HG02970 (cell line): ENCODE data around the gene TRAF3IP1.

ENCODE experiments used
- ATAC-seq: cut with Tn5 transposase; IDR thresholded peaks from one replicate; pipeline ENCODE4 v1.9.1; 2021; ENCODE audit warnings: mild to moderate bottlenecking, moderate library complexity, moderate number of reproducible peaks; ENCODE audit not compliant: unreplicated experiment, low FRiP score

Gene TRAF3IP1

DNA sequence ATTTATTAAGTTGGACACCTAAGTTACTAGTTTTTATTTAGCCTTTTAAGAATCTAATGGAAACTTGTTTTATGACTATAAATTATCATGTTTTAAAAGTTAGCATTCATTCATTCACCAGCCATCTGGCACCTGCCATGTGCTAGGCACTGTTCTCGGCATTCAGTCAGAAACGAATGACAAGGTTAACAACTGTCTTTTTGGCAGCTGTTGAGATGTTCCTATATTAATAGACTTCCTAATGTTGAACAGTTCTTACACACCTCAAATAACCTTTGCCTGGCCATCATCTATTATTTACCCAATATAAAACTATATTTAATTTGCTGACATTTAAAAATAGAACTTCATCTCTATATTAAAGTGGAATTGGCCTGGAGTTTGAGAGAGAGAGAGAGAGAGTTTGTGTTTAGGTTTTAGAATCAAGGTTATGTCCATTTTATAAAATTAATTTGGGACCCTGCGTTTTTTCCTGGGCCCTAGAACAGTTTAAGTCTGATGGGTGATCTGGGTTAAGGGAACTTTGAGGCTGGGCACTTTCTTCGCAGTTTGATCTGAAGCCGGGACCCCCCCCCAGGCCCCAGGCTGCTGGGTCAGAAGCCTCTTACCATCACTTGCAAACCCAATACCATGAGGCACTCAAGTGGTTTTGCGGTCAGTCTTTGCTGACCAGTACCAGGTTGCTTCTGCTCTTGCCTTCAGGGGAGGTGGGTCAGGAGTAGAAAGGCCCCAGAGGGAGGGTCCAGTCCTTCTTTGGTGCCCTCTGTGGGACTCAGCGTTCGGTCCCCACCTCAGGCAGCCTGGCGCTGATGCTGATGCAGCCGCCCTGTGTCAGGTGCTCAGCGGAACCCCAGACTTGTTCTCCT lies 58.1 kb downstream of the TRAF3IP1 start:
- ATAC-seq = no peak

DNA sequence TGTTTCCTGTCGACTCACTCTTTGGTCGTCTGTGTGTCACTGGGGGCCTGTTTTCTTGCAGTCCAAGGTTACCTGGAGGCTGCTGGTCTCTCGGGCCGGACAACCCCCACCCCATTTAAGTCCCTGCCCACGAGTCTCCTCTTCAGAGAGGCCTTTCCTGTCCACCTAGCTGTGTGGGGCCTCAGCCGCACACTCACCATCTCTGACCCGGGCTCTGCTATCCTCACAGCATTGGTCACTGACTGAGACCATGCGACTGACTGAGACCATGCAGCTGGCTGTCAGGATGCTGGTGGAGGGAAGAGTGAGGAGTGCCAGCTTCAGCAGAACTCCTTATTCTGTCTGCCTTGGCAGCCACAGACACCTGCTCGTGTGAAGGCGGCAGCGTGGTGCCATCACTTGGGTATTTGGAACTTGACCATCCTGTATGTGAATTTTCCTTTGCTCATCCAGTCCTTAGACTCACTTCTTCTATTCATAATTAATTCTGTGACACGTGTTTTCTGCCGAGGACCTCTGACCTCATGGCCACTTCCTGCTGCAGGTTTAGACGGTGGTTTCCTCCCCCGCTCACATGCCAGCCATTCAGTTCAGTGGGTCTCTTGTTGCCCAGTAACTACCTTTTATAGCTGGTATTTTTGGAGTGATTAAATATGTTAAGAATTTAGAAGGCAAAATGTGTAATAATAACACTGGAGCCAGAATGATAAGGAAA lies 58.9 kb downstream of the TRAF3IP1 start:
- ATAC-seq = no peak

DNA sequence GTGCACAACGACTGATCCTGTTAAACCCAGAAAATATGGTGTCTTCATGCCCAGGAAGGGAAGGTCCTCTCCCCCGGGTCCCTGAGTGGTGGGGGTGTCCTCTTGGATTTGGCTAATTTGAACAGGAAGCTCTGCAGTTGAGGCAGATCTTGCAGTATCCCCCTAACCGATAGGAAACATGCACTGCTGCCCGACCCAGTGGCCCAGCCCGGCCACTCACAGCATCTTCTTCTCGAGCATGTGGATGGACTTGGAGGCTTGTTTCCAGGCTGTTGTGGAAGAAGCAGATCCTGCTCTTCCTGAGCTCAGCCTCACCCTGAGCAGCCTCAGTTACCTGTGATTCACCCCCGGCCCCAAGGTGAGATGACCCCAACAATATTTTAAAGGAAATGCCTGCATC lies 60.0 kb downstream of the TRAF3IP1 start:
- no peak for ATAC-seq

DNA sequence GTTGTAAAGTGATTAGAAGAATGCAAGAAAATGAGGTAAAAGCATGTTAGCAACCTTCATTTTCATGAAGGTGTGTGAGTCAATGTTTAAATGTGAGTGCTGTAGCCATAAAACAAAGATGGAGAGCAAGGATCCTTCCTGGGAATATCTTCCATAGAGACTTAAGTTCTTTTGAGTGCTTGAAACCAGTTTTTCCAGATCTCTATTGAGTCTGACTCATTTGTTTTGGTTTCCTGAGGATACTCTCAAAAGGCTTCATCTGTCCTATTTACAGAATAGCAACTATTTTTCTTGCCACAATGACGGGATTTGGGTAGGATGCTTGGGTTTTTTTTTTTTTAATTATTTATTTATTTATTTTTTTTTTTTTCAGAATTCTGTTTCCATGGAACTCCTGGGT lies 60.5 kb downstream of the TRAF3IP1 start:
- ATAC-seq = no peak

DNA sequence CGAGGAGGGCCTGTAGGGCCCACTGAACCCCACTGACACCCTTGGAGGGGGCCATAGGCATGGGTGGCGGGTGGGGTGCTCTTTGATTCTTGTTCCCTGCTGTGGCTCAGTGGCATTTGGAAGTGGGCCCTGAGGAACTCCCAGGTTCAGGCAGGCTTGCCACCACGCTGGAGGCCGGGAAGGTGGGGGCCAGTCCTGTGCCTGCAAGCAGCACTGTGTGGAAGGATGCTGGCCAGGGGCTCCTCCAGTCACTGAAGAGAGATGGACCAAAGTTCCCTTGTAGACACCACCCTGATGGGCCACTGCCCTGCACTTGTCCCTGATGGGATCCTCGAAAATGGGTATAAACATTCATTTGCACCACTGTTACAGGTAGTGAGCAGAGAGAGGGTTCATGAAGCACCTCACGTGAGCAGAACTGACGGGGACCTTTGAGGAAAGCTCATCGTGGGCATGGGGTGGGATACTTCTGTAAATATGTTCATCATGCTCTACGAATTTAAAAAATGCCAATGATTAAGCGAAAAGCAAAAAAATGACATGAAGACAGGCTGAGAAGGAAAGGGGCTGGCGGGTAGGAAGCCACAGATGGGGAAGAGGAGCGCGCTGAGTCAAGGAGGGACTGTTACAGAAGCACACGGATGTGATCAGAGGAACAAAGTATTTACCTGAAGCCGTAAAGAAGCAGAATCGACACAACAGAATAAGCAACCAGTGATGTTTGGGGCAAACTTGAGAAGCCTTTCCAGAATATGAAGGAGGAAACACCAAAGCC lies 61.2 kb downstream of the TRAF3IP1 start:
- no peak for ATAC-seq

DNA sequence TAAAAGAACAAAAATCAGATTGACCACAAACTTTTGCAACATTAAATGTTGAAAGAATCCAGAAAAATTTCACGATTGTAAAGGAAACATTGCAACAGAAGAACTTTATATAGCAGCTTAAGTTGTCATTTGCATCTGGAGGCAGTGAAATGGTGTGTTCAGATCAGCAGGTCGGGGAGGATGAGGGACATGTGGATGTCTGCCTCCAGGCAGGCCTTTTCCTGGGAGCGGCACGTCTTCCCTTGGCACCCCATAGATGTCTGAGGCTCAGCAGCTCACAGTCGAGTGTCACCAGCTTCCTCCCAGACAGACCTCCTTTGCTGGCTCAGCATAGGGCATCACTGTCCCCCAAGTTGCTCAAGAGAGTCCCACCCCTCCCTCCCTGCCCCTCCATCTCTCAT lies 62.1 kb downstream of the TRAF3IP1 start:
- ATAC-seq = no peak

DNA sequence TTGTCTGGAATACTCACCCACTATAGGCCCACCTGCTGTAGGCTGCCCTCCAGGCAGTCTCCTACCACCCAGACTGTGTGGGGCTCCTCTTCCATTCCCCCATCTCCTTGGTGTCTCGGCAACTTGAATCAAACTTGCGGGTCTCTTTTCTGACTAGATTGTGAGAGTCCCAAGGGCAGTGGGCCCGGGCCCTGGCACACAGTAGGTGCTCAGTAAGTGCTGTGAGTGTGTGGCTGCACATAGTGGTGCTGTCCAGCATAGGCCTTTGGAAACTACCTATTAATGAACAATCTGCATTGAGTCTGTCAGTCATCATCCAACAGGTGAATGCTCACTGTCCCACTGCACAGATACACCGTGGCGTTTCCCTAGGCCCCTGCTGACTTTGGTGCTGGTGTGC lies 62.8 kb downstream of the TRAF3IP1 start:
- no peak for ATAC-seq

DNA sequence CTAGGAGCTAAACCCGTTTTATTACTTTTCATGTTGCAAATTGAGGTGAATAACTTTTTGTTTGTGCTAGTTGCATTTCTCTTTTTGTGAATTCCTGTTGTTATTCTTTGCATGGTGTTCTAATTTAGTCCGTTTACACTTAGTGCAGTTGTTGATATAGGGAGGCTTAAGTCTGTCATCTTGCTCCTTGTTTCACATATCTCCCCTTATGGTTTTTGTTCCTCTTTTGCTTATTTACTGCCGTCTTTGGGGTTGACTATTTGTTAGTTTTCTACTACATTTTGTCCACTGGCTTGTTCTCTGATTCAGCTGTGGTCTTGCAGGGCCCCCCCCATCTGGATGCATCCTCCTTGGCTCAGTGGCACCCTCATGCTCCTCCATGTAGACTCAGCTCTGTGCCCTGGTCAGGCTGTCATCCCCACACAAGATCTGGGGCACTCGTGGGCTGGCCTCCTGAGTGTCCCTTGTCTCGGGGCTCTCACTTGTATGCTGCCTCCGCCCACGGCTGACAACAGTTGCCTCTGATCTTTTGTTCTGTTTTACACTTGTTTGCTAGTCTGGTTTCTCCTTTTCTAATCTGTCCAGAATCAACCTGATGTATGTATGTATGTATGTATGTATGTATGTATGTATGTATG lies 63.5 kb downstream of the TRAF3IP1 start:
- no peak for ATAC-seq

DNA sequence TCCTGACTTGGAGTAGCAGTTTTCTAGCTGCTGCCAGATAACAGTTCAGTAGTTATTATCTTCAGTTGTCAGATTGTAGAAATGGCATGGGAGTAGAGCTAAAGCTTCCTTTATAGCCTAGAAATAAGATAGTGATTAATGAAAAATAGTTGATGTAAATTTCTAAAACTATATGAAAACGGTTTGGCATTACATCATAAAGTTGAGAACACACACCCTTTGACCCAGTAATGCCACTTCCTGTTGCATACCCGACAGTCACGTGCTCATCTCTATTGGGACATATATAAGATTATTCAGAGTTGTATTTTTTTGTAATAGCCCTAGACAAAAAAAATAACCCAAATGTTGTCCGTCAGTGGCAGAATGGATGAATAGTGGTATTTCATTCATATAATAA lies 67.0 kb downstream of the TRAF3IP1 start:
- no peak for ATAC-seq

DNA sequence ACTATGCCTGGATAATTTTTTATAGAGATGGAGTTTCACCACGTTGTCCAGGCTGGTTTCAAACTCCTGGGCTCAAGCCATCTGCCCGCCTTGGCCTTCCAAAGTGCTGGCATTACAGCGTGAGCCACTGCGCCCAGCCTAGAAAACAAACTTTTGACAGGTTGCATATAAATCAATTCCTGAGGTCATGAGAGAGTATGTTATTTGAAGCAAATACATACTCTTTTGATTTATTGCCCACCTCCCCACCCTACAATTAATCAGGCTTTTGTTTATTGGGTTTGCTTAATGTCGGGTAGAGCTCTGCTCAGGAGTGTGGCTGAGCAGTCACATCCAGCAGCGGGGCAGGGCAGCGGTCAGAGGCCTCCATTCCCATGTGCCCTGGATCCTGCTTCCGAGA lies 68.5 kb downstream of the TRAF3IP1 start:
- no peak for ATAC-seq

DNA sequence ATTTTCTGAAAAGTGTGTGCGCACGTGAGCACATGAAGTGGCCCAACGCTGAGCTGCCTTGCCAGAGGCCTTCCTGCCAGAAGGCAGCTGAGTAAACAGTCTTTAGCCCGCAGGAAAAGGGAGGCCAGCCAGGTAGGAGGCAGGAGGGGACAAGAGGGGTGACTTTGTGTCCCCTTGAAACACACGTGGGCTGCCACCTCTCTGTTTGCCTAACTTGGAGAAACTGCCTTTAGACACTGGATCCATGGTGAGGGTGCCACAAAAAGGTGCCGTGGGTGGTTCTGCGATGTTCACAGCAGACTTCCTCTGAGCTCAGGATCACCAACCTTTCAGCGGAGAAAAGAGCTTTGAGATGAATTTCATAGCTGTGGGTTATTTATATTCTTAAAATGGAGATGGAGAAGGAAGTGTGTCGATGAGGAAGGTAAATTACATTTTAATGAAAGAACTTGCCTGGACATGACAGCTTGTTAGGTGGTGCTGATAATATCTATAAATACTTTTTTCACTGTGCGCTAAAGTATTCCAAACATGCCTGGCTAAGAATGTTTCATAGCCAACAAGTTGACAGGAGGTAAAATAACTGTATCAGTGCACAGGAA lies 69.8 kb downstream of the TRAF3IP1 start:
- no peak for ATAC-seq

DNA sequence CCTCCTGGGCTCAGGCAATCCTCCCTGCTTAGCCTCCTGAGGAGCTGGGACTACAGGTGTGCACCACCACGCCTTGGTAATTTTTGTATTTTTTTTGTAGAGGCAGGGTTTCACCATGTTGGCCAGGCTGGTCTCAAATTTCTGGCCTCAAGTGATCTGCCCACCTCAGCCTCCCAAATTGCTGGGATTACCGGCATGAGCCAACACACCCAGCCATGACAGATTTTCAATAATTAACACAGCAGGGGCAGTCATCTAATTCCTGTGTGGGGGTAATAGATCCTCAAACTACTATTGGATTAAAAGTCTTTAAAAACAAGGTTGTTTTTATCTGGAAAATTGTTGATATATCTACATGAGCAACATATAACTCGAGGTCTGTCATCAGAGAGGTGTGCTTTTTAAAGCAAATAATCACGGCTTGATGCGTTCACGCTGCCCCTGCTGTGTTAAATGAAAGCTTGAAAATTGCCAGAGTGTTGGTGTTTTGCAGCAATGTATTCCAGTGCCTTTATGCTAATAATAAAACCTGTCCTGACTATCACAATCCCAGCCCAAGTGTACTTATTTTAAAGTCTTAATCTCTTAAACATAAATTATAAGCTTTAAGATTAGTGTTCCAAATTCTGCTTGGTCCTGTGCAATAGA lies 70.8 kb downstream of the TRAF3IP1 start:
- ATAC-seq = no peak

DNA sequence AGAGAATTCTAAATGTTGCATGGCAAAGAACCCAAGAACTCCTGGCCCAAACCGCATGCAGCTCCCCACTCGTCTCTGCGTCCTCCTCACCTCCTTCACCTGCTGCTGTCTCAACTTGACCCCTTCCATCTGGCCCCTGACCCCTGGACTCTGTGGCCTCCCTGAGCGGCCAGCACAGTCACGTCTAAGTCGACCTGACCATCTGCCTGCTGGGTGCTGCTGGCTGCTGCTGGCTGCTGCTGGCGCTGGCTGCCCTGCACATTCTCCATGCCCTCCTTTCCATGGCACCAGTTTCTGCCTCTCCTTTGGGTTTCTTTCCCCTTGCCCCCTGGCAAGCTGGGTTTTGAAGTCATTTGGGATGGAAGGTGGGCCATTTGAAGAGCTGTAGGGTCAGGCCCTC lies 76.3 kb downstream of the TRAF3IP1 start:
- ATAC-seq = no peak

DNA sequence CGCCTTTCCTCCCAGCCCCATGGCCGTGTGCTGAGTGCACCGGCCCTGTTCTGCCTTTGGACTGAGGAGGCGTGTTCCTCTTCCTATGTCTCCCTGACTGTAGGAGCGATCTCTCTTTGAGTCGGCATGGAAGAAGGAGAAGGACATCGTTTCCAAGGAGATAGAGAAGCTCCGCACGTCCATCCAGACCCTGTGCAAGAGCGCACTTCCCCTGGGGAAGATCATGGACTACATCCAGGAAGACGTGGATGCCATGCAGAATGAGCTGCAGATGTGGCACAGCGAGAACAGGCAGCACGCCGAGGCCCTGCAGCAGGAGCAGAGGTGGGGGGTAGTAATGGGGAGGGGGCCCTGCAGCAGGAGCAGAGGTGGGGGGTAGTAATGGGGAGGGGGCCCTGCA lies 77.0 kb downstream of the TRAF3IP1 start:
- no peak for ATAC-seq

DNA sequence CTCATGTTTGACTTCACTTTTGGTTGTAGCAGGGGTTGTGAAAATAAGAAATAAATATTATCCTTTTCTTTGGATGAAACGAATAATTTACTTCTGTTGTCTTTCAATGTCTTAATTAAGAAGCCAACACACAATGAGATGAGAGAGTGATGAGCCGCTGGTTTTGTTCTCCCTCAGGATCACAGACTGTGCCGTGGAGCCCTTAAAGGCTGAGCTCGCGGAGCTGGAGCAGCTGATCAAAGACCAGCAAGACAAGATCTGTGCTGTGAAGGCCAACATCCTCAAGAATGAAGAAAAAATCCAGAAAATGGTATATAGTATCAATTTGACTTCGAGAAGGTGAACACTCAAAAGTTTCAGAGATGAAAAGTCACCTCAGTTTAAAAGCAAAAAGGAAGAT lies 78.3 kb downstream of the TRAF3IP1 start:
- no peak for ATAC-seq

DNA sequence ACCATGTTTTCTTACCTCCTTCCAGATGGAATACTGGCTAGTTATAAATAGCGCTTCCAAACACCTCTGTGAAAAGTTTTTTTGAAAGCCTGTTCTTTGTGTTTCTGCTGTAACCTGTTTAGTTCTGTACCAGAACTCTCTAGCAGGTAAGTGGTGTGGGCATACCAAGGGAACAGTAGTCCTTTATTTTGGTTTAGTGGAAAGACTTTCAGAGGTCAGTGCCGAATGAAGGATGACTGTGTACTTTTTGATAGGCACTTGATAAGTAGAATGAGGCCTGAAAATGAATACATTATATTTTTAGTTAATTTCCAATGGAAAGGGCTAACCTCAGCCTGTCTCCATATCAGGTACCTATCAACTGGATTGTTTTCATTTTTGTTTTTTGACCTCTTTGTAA lies 78.8 kb downstream of the TRAF3IP1 start:
- ATAC-seq = no peak

DNA sequence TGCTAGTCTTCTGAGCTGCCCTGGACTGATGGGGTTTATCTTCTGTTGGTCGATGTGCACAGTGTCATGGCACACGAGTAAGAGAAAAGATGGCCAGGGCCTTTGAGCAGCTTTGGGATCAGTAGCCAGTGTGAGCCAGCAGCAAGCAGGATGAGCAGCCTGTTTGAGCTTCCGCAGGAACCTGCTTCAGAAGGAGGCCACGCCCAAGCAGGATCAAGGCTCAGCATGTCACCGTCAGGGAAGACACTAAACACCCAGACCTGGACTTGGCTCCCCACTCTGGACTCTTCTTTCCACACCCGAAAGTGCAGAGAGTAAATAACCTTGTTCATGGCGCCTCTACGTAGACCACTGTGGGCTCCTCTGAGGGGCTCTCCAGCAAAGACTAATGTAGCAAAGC lies 81.2 kb downstream of the TRAF3IP1 start:
- no peak for ATAC-seq

DNA sequence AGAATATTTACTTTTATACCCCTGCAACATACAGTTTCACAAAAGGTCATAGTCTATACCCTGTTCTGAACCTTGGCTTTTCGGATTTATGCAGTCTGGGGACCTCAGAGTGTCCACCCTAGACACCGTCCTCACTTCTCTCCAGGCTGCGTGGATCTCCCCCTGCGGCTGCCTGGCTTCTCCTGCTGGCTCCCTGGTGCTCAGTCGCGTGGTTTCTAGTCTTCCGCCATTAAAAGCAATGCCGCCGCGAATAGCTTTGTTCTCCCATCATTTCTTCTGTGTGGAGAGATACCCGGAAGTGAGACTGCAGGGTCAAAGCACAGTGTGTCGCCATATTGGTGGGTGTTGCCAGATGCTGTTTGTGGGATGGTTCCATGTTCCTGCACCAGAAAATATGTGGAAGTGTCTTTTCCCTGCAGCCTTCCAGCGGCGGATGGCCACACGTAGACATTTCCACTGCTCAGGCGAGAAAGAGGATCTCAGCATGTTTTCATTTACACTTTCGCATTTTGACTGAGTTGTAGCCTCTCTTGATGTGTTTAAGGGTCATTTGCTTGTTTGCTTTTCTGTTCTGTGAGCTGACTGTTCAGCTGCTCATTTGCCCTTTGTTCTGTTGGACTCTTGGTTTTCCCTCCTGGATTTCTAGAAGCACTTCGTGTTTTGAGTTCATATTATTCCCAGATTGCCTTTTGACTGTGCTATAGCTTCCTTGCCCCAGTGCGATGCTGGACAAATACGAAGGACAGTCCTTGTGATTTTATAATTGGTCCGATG lies 83.5 kb downstream of the TRAF3IP1 start:
- ATAC-seq = no peak
